DMS 273 (cell line): Measurements from ENCODE around the gene CHST13.

Experiments
- DNase-seq: peaks from one replicate; lab custom pipeline; 2025; ENCODE audit not compliant: unreplicated experiment; lab: John Stamatoyannopoulos, UW

CHST13 gene

GRCh38 chr3:126523745-126524428 lies at the start of gene CHST13:
TSS of gene CHST13 (plus strand) at chr3:126524155. CDS start at chr3:126524333, 178 bp downstream.
- peak; percentile 87 for DNase-seq

- DNase-seq, result peak; percentile 73
Measured at GRCh38 chr3:126474498-126475412, 49.2 kb upstream of the CHST13 start.

GRCh38 chr3:126475413-126476114 lies 48.4 kb upstream of the CHST13 start, which contains the start of gene ZXDC:
TSS of gene ZXDC (minus strand) at chr3:126475891. CDS start at chr3:126475865, 26 bp downstream.
- peak; percentile 99 for DNase-seq

- DNase-seq, result peak; percentile 94
Measured at GRCh38 chr3:126476166-126477060, 47.5 kb upstream of the CHST13 start.

- no peak for DNase-seq
Measured at GRCh38 chr3:126477061-126477380, 46.9 kb upstream of the CHST13 start.

- no peak for DNase-seq
Measured at GRCh38 chr3:126478581-126479310, 45.2 kb upstream of the CHST13 start.

- no peak for DNase-seq
Measured at GRCh38 chr3:126479642-126480041, 44.3 kb upstream of the CHST13 start.

- DNase-seq, result peak; percentile 27
Measured at GRCh38 chr3:126480206-126480605, 43.7 kb upstream of the CHST13 start.

- peak; percentile 74 for DNase-seq
Measured at GRCh38 chr3:126480861-126481260, 43.1 kb upstream of the CHST13 start.

GRCh38 chr3:126481808-126482502 lies 42.0 kb upstream of the CHST13 start:
- DNase-seq, result peak; percentile 83

GRCh38 chr3:126482503-126483255 lies 41.3 kb upstream of the CHST13 start:
- no peak for DNase-seq

- no peak for DNase-seq
Measured at GRCh38 chr3:126483321-126483761, 40.6 kb upstream of the CHST13 start.

GRCh38 chr3:126484148-126484547 lies 39.8 kb upstream of the CHST13 start:
- DNase-seq, result no peak

GRCh38 chr3:126484662-126485061 lies 39.3 kb upstream of the CHST13 start:
- DNase-seq, result no peak

- no peak for DNase-seq
Measured at GRCh38 chr3:126485176-126485897, 38.6 kb upstream of the CHST13 start.

GRCh38 chr3:126485956-126486355 lies 38.0 kb upstream of the CHST13 start:
- no peak for DNase-seq

- peak; percentile 76 for DNase-seq
Measured at GRCh38 chr3:126486360-126486847, 37.6 kb upstream of the CHST13 start.
